Neural cell (in vitro differentiated cells): Measurements from ENCODE around the gene TSPAN9. TPM values are rescaled to one million over a fixed set of nuclear protein-coding genes. Genes with fewer than 3 reads are reported as not detected.

Experiments used
- H2AFZ ChIP-seq: fragments of 200-600, 300-800 bp; sonication (generic), shearing (Covaris generic); 2 replicates; pipeline ENCODE4 v1.6.0; 2014; ENCODE audit warnings: low read depth, mild to moderate bottlenecking, antibody characterized with exemption, low read length, moderate library complexity
- H3F3A ChIP-seq: fragments of 200-600 bp; shearing (Covaris generic); 2 replicates; pipeline ENCODE4 v1.6.1; 2016; ENCODE audit warnings: mild to moderate bottlenecking, moderate library complexity, mixed read lengths, antibody characterized with exemption, low read length; ENCODE audit not compliant: insufficient read depth, poor library complexity, severe bottlenecking
- H3K27ac ChIP-seq: fragments of 200-600, 300-800 bp; sonication (generic), shearing (Covaris generic); 2 replicates; pipeline ENCODE4 v1.5.1; 2014; ENCODE audit warnings: mild to moderate bottlenecking, low read length, moderate library complexity
- H3K27me3 ChIP-seq: fragments of 300-800, 200-600 bp; sonication (generic), shearing (Covaris generic); 2 replicates; pipeline ENCODE4 v1.6.0; 2014; ENCODE audit warnings: mild to moderate bottlenecking, low read depth, low read length, moderate library complexity; ENCODE audit not compliant: insufficient read depth
- H3K36me3 ChIP-seq: fragments of 300-800, 200-600 bp; sonication (generic), shearing (Covaris generic); 2 replicates; pipeline ENCODE4 v1.5.1; 2014; ENCODE audit warnings: mild to moderate bottlenecking, antibody characterized with exemption, low read length, moderate library complexity; ENCODE audit not compliant: insufficient read depth
- H3K4me2 ChIP-seq: fragments of 300-800, 200-600 bp; sonication (generic), shearing (Covaris generic); 2 replicates; pipeline ENCODE4 v1.6.0; 2014; ENCODE audit warnings: mild to moderate bottlenecking, low read length
- H3K4me3 ChIP-seq: fragments of 300-800, 200-600 bp; sonication (generic), shearing (Covaris generic); 2 replicates; pipeline ENCODE4 v1.5.1; 2014; ENCODE audit warnings: mild to moderate bottlenecking, low read length, moderate library complexity
- H3K79me2 ChIP-seq: fragments of 200-600 bp; shearing (Covaris generic); replicated peaks from 2 replicates; pipeline ENCODE4 v1.6.0; 2014; ENCODE audit warnings: mild to moderate bottlenecking, low read length, moderate library complexity; ENCODE audit not compliant: insufficient read depth
- H3K9ac ChIP-seq: fragments of 300-800, 200-600 bp; sonication (generic), shearing (Covaris generic); 2 replicates; pipeline ENCODE4 v1.6.1; 2016; ENCODE audit warnings: mild to moderate bottlenecking, low read length, mixed read lengths
- H3K9me2 ChIP-seq: fragments of 200-600 bp; shearing (Covaris generic); 2 replicates; pipeline ENCODE4 v1.6.1; 2016; ENCODE audit warnings: mild to moderate bottlenecking, low read length, mixed read lengths; ENCODE audit not compliant: insufficient read depth
- H3K9me3 ChIP-seq: fragments of 200-600, 300-800 bp; sonication (generic), shearing (Covaris generic); 2 replicates; pipeline ENCODE4 v1.6.1; 2016; ENCODE audit warnings: mild to moderate bottlenecking, mixed run types, low read length, moderate library complexity, mixed read lengths
- H4K20me1 ChIP-seq: fragments of 200-600 bp; shearing (Covaris generic); 2 replicates; pipeline ENCODE4 v1.6.1; 2016; ENCODE audit warnings: mild to moderate bottlenecking, mixed run types; ENCODE audit not compliant: insufficient read depth
- EP300 ChIP-seq: fragments of 450-650 bp; conservative IDR thresholded peaks from 2 replicates; pipeline ENCODE4 v1.6.1; 2014; ENCODE audit warnings: antibody characterized with exemption, mild to moderate bottlenecking, moderate library complexity; ENCODE audit not compliant: poor library complexity, severe bottlenecking
- EZH2 ChIP-seq: fragments of 200-600, 300-800 bp; shearing (Covaris generic), sonication (generic); IDR thresholded peaks from 2 replicates; pipeline ENCODE4 v1.6.1; 2014; ENCODE audit warnings: antibody characterized with exemption, low read length, borderline replicate concordance, mild to moderate bottlenecking; ENCODE audit not compliant: insufficient read depth, poor library complexity, severe bottlenecking
- MXI1 ChIP-seq: fragments of 450-650 bp; conservative IDR thresholded peaks from 2 replicates; pipeline ENCODE4 v1.6.1; 2014; ENCODE audit warnings: antibody characterized with exemption, mild to moderate bottlenecking; ENCODE audit not compliant: poor library complexity, severe bottlenecking
- POLR2AphosphoS5 ChIP-seq: IDR thresholded peaks from 2 replicates; pipeline ENCODE4 v1.6.1; 2012
- RAD21 ChIP-seq: fragments of 450-650 bp; conservative IDR thresholded peaks from 2 replicates; pipeline ENCODE4 v1.6.1; 2014; ENCODE audit warnings: antibody characterized with exemption, mild to moderate bottlenecking, moderate library complexity
- REST ChIP-seq: IDR thresholded peaks from 2 replicates; pipeline ENCODE4 v1.6.1; 2012; ENCODE audit warnings: borderline replicate concordance
- SMC3 ChIP-seq: fragments of 450-650 bp; conservative IDR thresholded peaks from 2 replicates; pipeline ENCODE4 v1.6.1; 2014; ENCODE audit warnings: antibody characterized with exemption, mild to moderate bottlenecking, moderate library complexity; ENCODE audit not compliant: poor library complexity
- TAF1 ChIP-seq: IDR thresholded peaks from 2 replicates; pipeline ENCODE4 v1.6.1; 2012; ENCODE audit warnings: low read depth
- polyA plus RNA-seq: library from polyadenylated mRNA; depleted of rRNA; stranded (reverse); fragments of >200 nt; gene quantifications from 2 replicates; pipeline ENCODE4 v1.2.3, GENCODE V29; 2014
- TF ChIP-seq, protein P1 (sequence below): fragments of 450-650 bp; IDR thresholded peaks from 2 replicates; pipeline ENCODE4 v1.5.1; 2014; ENCODE audit warnings: antibody characterized with exemption, mild to moderate bottlenecking, moderate library complexity; ENCODE audit not compliant: poor library complexity, severe bottlenecking

TSPAN9 gene
- polyA plus RNA-seq, 1 donor from 2014 or later = 11.9 TPM

DNA sequence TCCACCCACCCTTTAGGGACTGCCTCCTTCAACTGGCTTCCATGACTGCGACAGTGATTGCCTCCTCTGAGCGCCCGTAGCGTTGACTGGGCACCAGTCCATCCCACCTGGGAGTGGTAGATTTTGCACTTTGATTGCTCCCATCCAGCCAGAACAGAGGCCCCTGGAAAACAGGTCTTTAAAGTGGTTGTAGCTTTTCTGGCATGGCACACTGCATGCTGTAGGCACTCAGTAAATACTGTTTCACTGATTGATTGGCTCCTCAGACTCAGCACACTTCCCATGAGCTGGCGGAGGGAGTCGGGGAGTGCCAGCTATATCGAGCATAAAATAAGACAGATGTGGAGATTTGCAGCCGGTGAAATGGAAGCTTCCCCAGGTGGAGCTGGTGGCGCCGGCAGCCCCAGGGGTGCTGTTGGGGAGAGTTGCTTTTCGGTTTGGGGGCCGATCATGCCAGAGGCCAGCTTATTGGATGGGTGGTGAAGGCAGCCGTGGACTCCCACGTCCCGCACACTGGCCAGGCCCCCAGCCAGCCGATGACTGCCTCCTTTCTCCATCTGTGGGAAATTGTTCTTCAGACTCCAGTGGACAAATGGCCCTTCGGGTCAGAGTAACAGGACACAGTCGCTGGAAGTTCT is 200.2 kb downstream of the TSPAN9 start:
- Histone ChIP-seq H3K9ac (no peak overlapping the region), H3F3A (no peaks in the 10 kb centered on the region), H3K27ac (no peak overlapping the region), H3K36me3 (no peaks in the 10 kb centered on the region), H3K79me2 (no peaks in the 10 kb centered on the region), H2AFZ (no peak overlapping the region), H3K9me2 (no peaks in the 10 kb centered on the region), H3K4me3 (no peak overlapping the region), H3K27me3 (no peaks in the 10 kb centered on the region), H3K9me3 (no peaks in the 10 kb centered on the region), H3K4me2 (no peak overlapping the region), H4K20me1 (no peaks in the 10 kb centered on the region)
- TF ChIP-seq EP300 = no peak

- H3K27ac ChIP-seq = no peak overlapping the region
- H3K27me3 ChIP-seq = no peaks in the 10 kb centered on the region
- no peaks in the 10 kb centered on the region for H3K79me2 ChIP-seq
- H2AFZ ChIP-seq = no peak overlapping the region
- H3K36me3 ChIP-seq = no peaks in the 10 kb centered on the region
- H3F3A ChIP-seq = no peaks in the 10 kb centered on the region
- H3K9ac ChIP-seq = no peak overlapping the region
- TF ChIP-seq MXI1 = no peak
- no peak for TF ChIP-seq EP300
- TF ChIP-seq, protein P1, sequence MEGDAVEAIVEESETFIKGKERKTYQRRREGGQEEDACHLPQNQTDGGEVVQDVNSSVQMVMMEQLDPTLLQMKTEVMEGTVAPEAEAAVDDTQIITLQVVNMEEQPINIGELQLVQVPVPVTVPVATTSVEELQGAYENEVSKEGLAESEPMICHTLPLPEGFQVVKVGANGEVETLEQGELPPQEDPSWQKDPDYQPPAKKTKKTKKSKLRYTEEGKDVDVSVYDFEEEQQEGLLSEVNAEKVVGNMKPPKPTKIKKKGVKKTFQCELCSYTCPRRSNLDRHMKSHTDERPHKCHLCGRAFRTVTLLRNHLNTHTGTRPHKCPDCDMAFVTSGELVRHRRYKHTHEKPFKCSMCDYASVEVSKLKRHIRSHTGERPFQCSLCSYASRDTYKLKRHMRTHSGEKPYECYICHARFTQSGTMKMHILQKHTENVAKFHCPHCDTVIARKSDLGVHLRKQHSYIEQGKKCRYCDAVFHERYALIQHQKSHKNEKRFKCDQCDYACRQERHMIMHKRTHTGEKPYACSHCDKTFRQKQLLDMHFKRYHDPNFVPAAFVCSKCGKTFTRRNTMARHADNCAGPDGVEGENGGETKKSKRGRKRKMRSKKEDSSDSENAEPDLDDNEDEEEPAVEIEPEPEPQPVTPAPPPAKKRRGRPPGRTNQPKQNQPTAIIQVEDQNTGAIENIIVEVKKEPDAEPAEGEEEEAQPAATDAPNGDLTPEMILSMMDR = no peak
- no peak for TF ChIP-seq TAF1
- no peak for TF ChIP-seq REST
- TF ChIP-seq POLR2AphosphoS5 = no peak
- TF ChIP-seq EZH2 = no peak
- TF ChIP-seq RAD21 = no peak
- TF ChIP-seq SMC3 = no peak
- H3K9me2 ChIP-seq = no peaks in the 10 kb centered on the region
- H3K9me3 ChIP-seq = no peaks in the 10 kb centered on the region
- no peak overlapping the region for H3K4me3 ChIP-seq
- H4K20me1 ChIP-seq = no peaks in the 10 kb centered on the region
- no peak overlapping the region for H3K4me2 ChIP-seq
Measured at GRCh38 chr12:3278681-3279414, 201.7 kb downstream of the TSPAN9 start.
